PC-3 (cell line): ENCODE data around the gene MIEN1. TPM values are rescaled to one million over a fixed set of nuclear protein-coding genes. Genes with fewer than 3 reads are reported as not detected.

ENCODE experiments used
- ATAC-seq: fragments of 200-7000 bp; cut with Tn5 transposase; 2 replicates; pipeline ENCODE4 v1.9.1; 2020; ENCODE audit warnings: mild to moderate bottlenecking, moderate library complexity
- BruUV-seq: library from RNA; stranded (reverse); fragments of 400-500 nt; replicated peaks from 2 replicates; lab custom pipeline; 2021; lab: Mats Ljungman, UMichigan
- CTCF ChIA-PET: fragments of 300-600 bp; sonication (Branson Sonifier 250); formaldehyde crosslinking; loops from one replicate; lab custom pipeline; 2022; ENCODE audit warnings: antibody characterized with exemption; lab: Charles Lee
- POLR2A ChIA-PET: fragments of 300-600 bp; sonication (Branson Sonifier 250); formaldehyde crosslinking; loops from one replicate; lab custom pipeline; 2022; ENCODE audit warnings: antibody characterized with exemption; ENCODE audit not compliant: unreplicated experiment; lab: Charles Lee
- DNase-seq: peaks from one replicate; pipeline ENCODE4 v3.0.0-alpha.2; 2015
- H2AFZ ChIP-seq: fragments of 300-600 bp; sonication (generic); 2 replicates; pipeline ENCODE4 v1.6.0; 2016; ENCODE audit warnings: antibody characterized with exemption, low read length
- H3F3A ChIP-seq: fragments of 300-600 bp; sonication (generic); one replicate; pipeline ENCODE4 v1.6.0; 2017; ENCODE audit warnings: antibody characterized with exemption, low read length, control low read depth, mild to moderate bottlenecking; ENCODE audit not compliant: unreplicated experiment
- H3K27ac ChIP-seq: fragments of 300-600 bp; sonication (generic); 2 replicates; pipeline ENCODE4 v1.5.1; 2016; ENCODE audit warnings: mild to moderate bottlenecking, low read length
- H3K27me3 ChIP-seq: fragments of 300-600 bp; sonication (generic); 2 replicates; pipeline ENCODE4 v1.6.1; 2016; ENCODE audit warnings: low read length, mixed read lengths
- H3K36me3 ChIP-seq: fragments of 300-600 bp; sonication (generic); 2 replicates; pipeline ENCODE4 v1.6.1; 2016; ENCODE audit warnings: low read depth, mixed run types, low read length, mixed read lengths
- H3K4me1 ChIP-seq: fragments of 300-600 bp; sonication (generic); 2 replicates; pipeline ENCODE4 v1.5.1; 2016; ENCODE audit warnings: low read length; ENCODE audit not compliant: insufficient read depth
- H3K4me2 ChIP-seq: fragments of 300-600 bp; sonication (generic); 2 replicates; pipeline ENCODE4 v1.6.0; 2016; ENCODE audit warnings: low read length
- H3K4me3 ChIP-seq: fragments of 300-600 bp; sonication (generic); 2 replicates; pipeline ENCODE4 v1.5.1; 2016; ENCODE audit warnings: mild to moderate bottlenecking, low read length, mixed read lengths
- H3K79me2 ChIP-seq: fragments of 300-600 bp; sonication (generic); 2 replicates; pipeline ENCODE4 v1.6.1; 2017; ENCODE audit warnings: low read length, mixed read lengths
- H3K9ac ChIP-seq: fragments of 300-600 bp; sonication (generic); 2 replicates; pipeline ENCODE4 v1.6.0; 2016; ENCODE audit warnings: mild to moderate bottlenecking, low read length
- H3K9me2 ChIP-seq: fragments of 300-600 bp; sonication (generic); replicated peaks from 2 replicates; pipeline ENCODE4 v1.6.1; 2016; ENCODE audit warnings: mixed run types, low read length, mixed read lengths
- H3K9me3 ChIP-seq: fragments of 300-600 bp; sonication (generic); 2 replicates; pipeline ENCODE4 v1.6.1; 2016; ENCODE audit warnings: low read length, mixed read lengths
- H4K20me1 ChIP-seq: fragments of 300-600 bp; sonication (generic); 2 replicates; pipeline ENCODE4 v1.6.1; 2016; ENCODE audit warnings: low read length, mixed read lengths
- EZH2 ChIP-seq: fragments of 300-600 bp; sonication (generic); IDR thresholded peaks from one replicate; pipeline ENCODE4 v1.6.1; 2017; ENCODE audit warnings: antibody characterized with exemption, mild to moderate bottlenecking, low read length; ENCODE audit not compliant: unreplicated experiment
- EZH2phosphoT487 ChIP-seq: fragments of 300-600 bp; sonication (generic); IDR thresholded peaks from 2 replicates; pipeline ENCODE4 v1.6.1; 2018; ENCODE audit warnings: mild to moderate bottlenecking, antibody characterized with exemption, low read length, borderline replicate concordance
- intact Hi-C: fragments of 100-400 bp; cut with micrococcal nuclease; formaldehyde crosslinking; loops from 2 replicates; pipeline ENCODE4 v1.9.0; 2023
- total RNA-seq: library from RNA; depleted of rRNA; stranded (reverse); fragments of >200 nt; gene quantifications from 2 replicates; pipeline ENCODE4 v1.2.3, GENCODE V29; 2014
- TF ChIP-seq, protein P1 (sequence below): fragments of 300-600 bp; sonication (generic); conservative IDR thresholded peaks from 2 replicates; pipeline ENCODE4 v1.5.1; 2017; ENCODE audit warnings: antibody characterized with exemption, low read depth, mild to moderate bottlenecking, low read length

Gene MIEN1
- total RNA-seq, 1 experiment from 2014 or later, result 52.0 TPM

DNA sequence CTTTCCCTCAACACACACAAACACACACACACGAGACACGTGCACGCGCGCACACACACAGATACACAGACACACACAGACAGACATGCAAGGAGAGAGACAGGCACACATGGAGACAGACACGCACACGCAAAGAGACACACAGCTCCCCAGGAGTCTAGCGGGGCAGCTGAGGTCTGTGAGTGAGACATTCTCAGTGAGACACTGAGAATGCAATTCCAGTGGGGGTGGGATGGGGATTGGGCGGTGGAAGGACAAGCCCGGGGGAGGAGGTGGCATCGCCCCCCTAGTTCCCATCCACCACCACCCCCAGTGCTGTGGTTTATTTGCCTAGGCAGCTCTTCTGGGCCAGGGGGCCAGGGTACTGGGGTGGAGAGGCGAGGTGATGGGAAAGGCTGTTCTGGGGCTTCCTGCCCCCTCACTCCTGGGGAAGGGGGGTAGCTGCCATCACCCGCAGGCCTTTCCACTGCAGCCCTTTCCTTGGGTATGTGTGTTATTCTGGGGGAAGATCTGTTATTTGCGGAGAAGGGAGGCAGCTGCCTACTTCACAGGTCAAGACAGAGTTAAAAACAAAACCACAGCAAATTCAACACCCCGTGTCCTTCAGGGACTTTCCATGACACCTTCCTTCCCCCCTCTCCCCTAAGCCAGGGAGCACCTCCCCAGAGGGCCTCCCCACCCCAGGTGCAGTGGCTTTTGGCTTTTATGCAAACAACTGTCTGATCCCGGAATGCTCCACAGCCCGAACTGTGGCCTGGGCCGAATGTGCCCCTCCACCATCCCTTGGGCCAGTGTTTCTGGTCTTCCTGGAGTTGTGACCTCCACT, 25.4 kb upstream of the MIEN1 start:
- Histone ChIP-seq H4K20me1 (no peaks in the 10 kb centered on the region), H3K4me1 (peaks cover 6% of the 10 kb centered on the region; the same call in 1 of the 2 replicates), H3K9ac (no peak overlapping the region), H3K4me2 (no peak overlapping the region), H2AFZ (no peak overlapping the region), H3K36me3 (no peaks in the 10 kb centered on the region), H3K9me2 (no peaks in the 10 kb centered on the region), H3K4me3 (no peak overlapping the region), H3K79me2 (no peaks in the 10 kb centered on the region), H3K27me3 (no peaks in the 10 kb centered on the region), H3K27ac (no peak overlapping the region), H3F3A (no peaks in the 10 kb centered on the region), H3K9me3 (no peaks in the 10 kb centered on the region)
- DNase-seq (no peak), ATAC-seq (no peak)
- TF ChIP-seq EZH2, result no peak
- TF ChIP-seq, protein P1, sequence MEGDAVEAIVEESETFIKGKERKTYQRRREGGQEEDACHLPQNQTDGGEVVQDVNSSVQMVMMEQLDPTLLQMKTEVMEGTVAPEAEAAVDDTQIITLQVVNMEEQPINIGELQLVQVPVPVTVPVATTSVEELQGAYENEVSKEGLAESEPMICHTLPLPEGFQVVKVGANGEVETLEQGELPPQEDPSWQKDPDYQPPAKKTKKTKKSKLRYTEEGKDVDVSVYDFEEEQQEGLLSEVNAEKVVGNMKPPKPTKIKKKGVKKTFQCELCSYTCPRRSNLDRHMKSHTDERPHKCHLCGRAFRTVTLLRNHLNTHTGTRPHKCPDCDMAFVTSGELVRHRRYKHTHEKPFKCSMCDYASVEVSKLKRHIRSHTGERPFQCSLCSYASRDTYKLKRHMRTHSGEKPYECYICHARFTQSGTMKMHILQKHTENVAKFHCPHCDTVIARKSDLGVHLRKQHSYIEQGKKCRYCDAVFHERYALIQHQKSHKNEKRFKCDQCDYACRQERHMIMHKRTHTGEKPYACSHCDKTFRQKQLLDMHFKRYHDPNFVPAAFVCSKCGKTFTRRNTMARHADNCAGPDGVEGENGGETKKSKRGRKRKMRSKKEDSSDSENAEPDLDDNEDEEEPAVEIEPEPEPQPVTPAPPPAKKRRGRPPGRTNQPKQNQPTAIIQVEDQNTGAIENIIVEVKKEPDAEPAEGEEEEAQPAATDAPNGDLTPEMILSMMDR, result no peak
- no peak for TF ChIP-seq EZH2phosphoT487
- no TSS peak for BruUV-seq
- POLR2A ChIA-PET, result no interaction called here
- CTCF ChIA-PET, result interaction anchor here (0.8 kb wide), 1 partner anchor 37 kb away, joined by 7 read pairs; no protein-coding TSS in a partner anchor
- intact Hi-C loops, result loop anchor here (2.0 kb wide), 1 partner anchor 25 kb away; the partner anchor contains the start of gene MIEN1

DNA sequence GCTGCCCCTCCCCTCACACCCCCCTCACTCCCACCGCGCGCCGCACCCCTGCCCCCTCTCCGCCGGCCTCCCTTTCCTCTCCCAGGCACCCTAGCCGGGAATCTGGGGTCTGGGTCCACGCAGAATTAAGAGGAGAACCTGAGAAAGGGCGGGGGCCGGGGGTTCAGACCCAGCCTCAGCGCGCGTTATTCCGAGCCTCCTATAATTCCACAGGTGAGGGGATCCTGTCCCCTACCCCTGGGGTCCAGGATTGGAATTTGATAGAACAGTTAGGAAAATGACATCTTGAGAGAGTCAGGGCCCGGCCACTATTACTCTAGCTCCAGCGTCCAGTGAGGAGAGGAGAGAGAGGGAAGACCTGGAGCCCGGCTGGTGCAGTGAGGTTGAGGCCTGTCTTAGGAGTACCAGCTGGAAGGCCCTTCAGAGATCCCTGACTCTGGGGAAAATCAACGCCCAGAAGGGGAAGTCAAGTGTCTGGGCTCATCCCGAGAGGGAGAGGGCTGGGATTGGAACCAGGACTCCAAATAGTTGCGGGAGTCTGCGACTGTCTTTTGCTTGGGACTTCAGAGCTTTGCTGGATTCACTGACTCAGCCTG, 24.7 kb upstream of the MIEN1 start:
- Histone ChIP-seq H3K27me3 (no peaks in the 10 kb centered on the region), H3K9ac (peak overlapping the region; percentile 81), H3K27ac (peak overlapping the region; percentile 26; the same call in 1 of the 2 replicates), H2AFZ (peak overlapping the region; percentile 86), H3K9me3 (no peaks in the 10 kb centered on the region), H3K79me2 (no peaks in the 10 kb centered on the region), H3K4me2 (peak overlapping the region; percentile 92), H3K4me1 (peaks cover 6% of the 10 kb centered on the region; the same call in 1 of the 2 replicates), H3K36me3 (no peaks in the 10 kb centered on the region), H3K4me3 (peak overlapping the region; percentile 75), H3K9me2 (no peaks in the 10 kb centered on the region), H4K20me1 (no peaks in the 10 kb centered on the region), H3F3A (no peaks in the 10 kb centered on the region)
- ChIA-PET CTCF (interaction anchor here (0.8 kb wide), 1 partner anchor 36 kb away, joined by 7 read pairs; no protein-coding TSS in a partner anchor), POLR2A (no interaction called here)
- TSS peak; percentile 75 for BruUV-seq
- TF ChIP-seq, protein P1, result no peak
- no peak for TF ChIP-seq EZH2
- no peak for TF ChIP-seq EZH2phosphoT487
- intact Hi-C loops, result loop anchor here (2.0 to 5.0 kb wide), 2 partner anchors 24 to 133 kb away; partner anchors contain the start of gene MIEN1
- DNase-seq (no peak), ATAC-seq (no peak)
